K562 (cell line): ENCODE measurements around the gene TMEM127. TPM values are rescaled to one million over a fixed set of nuclear protein-coding genes. Genes with fewer than 3 reads are reported as not detected.
A peak's percentile ranks its signal among the peaks of the same experiment; 100 is the strongest.

ENCODE experiments used
- DACH1 ChIP-seq: fragments of 450-650 bp; IDR thresholded peaks from 2 replicates; pipeline ENCODE4 v1.6.1; 2018; ENCODE audit not compliant: partially characterized antibody
- FIP1L1 ChIP-seq: fragments of 200-400 bp; formaldehyde crosslinking; IDR thresholded peaks from 2 replicates; pipeline ENCODE4 v1.6.1; 2018; ENCODE audit warnings: mild to moderate bottlenecking, low read depth, low read length; ENCODE audit not compliant: poor library complexity, severe bottlenecking
- GATA2 ChIP-seq: sonication (generic); formaldehyde crosslinking; IDR thresholded peaks from 2 replicates; pipeline ENCODE4 v1.4.0; 2020; ENCODE audit warnings: mild to moderate bottlenecking, missing genetic modification reagents
- GTF2F1 ChIP-seq: IDR thresholded peaks from 2 replicates; pipeline ENCODE4 v1.6.1; 2011; ENCODE audit warnings: low read depth, low read length, improper control_type of control experiment
- LARP7 ChIP-seq: fragments of 450-650 bp; IDR thresholded peaks from 2 replicates; pipeline ENCODE4 v1.6.1; 2016
- NCOA1 ChIP-seq: fragments of 450-650 bp; IDR thresholded peaks from 2 replicates; pipeline ENCODE4 v1.6.1; 2016; ENCODE audit warnings: low read depth
- PTTG1 ChIP-seq: fragments of 450-650 bp; IDR thresholded peaks from 2 replicates; pipeline ENCODE4 v1.6.1; 2016; ENCODE audit warnings: low read depth, mild to moderate bottlenecking, missing genetic modification characterization, missing compliant biosample characterization
- SPI1 ChIP-seq: IDR thresholded peaks from 2 replicates; pipeline ENCODE4 v1.6.1; 2011; ENCODE audit warnings: low read depth, low read length, control low read depth, borderline replicate concordance
- SRSF3 ChIP-seq: fragments of 200-400 bp; formaldehyde crosslinking; IDR thresholded peaks from 2 replicates; pipeline ENCODE4 v1.6.1; 2016; ENCODE audit warnings: mild to moderate bottlenecking, low read length, moderate library complexity; ENCODE audit not compliant: insufficient read depth
- STAG1 ChIP-seq: sonication (generic); formaldehyde crosslinking; IDR thresholded peaks from 2 replicates; pipeline ENCODE4 v1.5.0; 2020; ENCODE audit warnings: missing genetic modification reagents, borderline replicate concordance
- polyA plus RNA-seq, 8 experiments: library from polyadenylated mRNA; depleted of rRNA in 4 of 8; stranded (reverse) in 5 of 8; unstranded in 3 of 8; fragments of >200 nt; fragmentation: Nextera tagmentation in 2 of 8; fragmentation: Illumina TruSeq in 1 of 8; extraction: Ambion mirVana in 2 of 8; extraction: Trizol in 1 of 8; gene quantifications; 2 replicates each; pipeline versions ENCODE4 v1.2.1 to v1.2.3, GENCODE V29; 2011 to 2014; ENCODE audit warnings: inconsistent platforms in 1 of 8, missing spikeins in 1 of 8
- total RNA-seq, 7 experiments: library from RNA; depleted of rRNA in 6 of 7; stranded (reverse); fragments of >200 nt in 6 of 7; fragmentation: Illumina TruSeq in 2 of 7; extraction: Trizol in 2 of 7; gene quantifications; 2 replicates each; pipeline versions ENCODE4 v1.2.1 to v1.2.3, GENCODE V29; 2011 to 2021; ENCODE audit warnings: low replicate concordance in 1 of 7
- TF ChIP-seq, protein P1 (sequence below), 2 experiments: fragments of 450-650 bp in 1 of 2; sonication (generic) in 1 of 2; formaldehyde crosslinking in 1 of 2; IDR thresholded peaks; 2 replicates each; pipeline versions ENCODE4 v1.7.1 to v1.9.0; 2016 to 2022; ENCODE audit warnings: inconsistent platforms in 1 of 2, mild to moderate bottlenecking in 1 of 2, missing genetic modification reagents in 1 of 2
- TF ChIP-seq, protein P2 (sequence below): IDR thresholded peaks from 2 replicates; pipeline ENCODE4 v1.6.1; 2011; ENCODE audit warnings: borderline replicate concordance, low read depth, mild to moderate bottlenecking, moderate library complexity, low read length; ENCODE audit not compliant: insufficient read depth, poor library complexity, severe bottlenecking

TMEM127 gene
- total and polyA plus RNA-seq, 9 of the 15 experiments (the other 6 are each of a cell fraction or from before 2014, with no cell fraction given), result 1.7 to 20.0 (median 9.9) TPM

DNA sequence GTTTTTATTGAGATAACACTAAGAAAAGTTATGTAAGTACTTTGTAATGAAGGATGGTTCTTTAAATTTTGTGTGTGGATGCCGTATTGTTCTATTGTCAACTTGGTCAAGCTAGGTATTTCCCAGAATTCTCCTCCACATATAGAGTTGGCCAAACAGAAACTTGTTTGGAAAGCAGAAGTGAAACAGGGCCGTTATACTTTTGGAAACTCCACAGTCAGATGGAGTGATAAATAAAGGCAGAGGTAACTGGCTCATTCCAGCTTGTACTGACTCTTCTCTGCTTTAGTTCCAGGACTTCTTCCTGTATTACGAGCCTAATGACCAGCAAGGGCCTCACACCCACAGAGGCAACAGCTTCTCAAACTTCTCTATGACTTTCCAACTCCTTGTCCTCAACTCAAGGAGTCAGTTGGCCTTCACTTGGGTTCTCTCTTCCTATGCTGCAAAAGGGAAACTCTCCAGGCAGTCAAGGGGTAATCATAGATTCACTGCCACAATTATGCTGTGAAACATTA, 40.7 kb downstream of the TMEM127 start (continued):
- TF ChIP-seq, protein P1, sequence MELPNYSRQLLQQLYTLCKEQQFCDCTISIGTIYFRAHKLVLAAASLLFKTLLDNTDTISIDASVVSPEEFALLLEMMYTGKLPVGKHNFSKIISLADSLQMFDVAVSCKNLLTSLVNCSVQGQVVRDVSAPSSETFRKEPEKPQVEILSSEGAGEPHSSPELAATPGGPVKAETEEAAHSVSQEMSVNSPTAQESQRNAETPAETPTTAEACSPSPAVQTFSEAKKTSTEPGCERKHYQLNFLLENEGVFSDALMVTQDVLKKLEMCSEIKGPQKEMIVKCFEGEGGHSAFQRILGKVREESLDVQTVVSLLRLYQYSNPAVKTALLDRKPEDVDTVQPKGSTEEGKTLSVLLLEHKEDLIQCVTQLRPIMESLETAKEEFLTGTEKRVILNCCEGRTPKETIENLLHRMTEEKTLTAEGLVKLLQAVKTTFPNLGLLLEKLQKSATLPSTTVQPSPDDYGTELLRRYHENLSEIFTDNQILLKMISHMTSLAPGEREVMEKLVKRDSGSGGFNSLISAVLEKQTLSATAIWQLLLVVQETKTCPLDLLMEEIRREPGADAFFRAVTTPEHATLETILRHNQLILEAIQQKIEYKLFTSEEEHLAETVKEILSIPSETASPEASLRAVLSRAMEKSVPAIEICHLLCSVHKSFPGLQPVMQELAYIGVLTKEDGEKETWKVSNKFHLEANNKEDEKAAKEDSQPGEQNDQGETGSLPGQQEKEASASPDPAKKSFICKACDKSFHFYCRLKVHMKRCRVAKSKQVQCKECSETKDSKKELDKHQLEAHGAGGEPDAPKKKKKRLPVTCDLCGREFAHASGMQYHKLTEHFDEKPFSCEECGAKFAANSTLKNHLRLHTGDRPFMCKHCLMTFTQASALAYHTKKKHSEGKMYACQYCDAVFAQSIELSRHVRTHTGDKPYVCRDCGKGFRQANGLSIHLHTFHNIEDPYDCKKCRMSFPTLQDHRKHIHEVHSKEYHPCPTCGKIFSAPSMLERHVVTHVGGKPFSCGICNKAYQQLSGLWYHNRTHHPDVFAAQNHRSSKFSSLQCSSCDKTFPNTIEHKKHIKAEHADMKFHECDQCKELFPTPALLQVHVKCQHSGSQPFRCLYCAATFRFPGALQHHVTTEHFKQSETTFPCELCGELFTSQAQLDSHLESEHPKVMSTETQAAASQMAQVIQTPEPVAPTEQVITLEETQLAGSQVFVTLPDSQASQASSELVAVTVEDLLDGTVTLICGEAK (IDR thresholded peaks at IDR 0.05), result no peak
- TF ChIP-seq, protein P1 (CRISPR knock-in tag; IDR thresholded peaks at IDR 0.05), result no peak
- TF ChIP-seq GTF2F1, result no peak
- no peak for TF ChIP-seq DACH1
- TF ChIP-seq LARP7, result no peak
- no peak for TF ChIP-seq SRSF3
- peak; percentile 94 for TF ChIP-seq GATA2 (CRISPR knock-in tag)
- peak; percentile 75 for TF ChIP-seq PTTG1 (tag)
- TF ChIP-seq, protein P2, sequence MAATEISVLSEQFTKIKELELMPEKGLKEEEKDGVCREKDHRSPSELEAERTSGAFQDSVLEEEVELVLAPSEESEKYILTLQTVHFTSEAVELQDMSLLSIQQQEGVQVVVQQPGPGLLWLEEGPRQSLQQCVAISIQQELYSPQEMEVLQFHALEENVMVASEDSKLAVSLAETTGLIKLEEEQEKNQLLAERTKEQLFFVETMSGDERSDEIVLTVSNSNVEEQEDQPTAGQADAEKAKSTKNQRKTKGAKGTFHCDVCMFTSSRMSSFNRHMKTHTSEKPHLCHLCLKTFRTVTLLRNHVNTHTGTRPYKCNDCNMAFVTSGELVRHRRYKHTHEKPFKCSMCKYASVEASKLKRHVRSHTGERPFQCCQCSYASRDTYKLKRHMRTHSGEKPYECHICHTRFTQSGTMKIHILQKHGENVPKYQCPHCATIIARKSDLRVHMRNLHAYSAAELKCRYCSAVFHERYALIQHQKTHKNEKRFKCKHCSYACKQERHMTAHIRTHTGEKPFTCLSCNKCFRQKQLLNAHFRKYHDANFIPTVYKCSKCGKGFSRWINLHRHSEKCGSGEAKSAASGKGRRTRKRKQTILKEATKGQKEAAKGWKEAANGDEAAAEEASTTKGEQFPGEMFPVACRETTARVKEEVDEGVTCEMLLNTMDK, result no peak
- TF ChIP-seq SPI1, result peak; percentile 95
- no peak for TF ChIP-seq FIP1L1
- no peak for TF ChIP-seq NCOA1
- TF ChIP-seq STAG1 (CRISPR knock-in tag), result no peak
